Thymus (tissue), 14 donors: Measurements from ENCODE around the gene DGCR2. TPM values are rescaled to one million over a fixed set of nuclear protein-coding genes. Genes with fewer than 3 reads are reported as not detected.

Experiments
- DNase-seq, 9 donors: peaks; one replicate each; pipeline ENCODE4 v3.0.0-alpha.2; 2013; ENCODE audit warnings: low spot score in 9 of 9, low read depth in 6 of 9, missing footprints in 1 of 9
- H3K27ac ChIP-seq, 2 donors: one replicate each; pipeline ENCODE4 v1.5.1; 2013; ENCODE audit warnings: control low read depth in 1 of 2, low read depth in 1 of 2, low read length in 1 of 2, mild to moderate bottlenecking in 1 of 2, moderate library complexity in 1 of 2
- H3K27me3 ChIP-seq, 2 donors: one replicate each; pipeline ENCODE4 v1.5.1; 2013; ENCODE audit warnings: low read length in 1 of 2; ENCODE audit not compliant: control insufficient read depth in 2 of 2, insufficient read depth in 1 of 2
- H3K36me3 ChIP-seq, 2 donors: one replicate each; pipeline ENCODE4 v1.5.1; 2013; ENCODE audit warnings: low read length in 1 of 2, mild to moderate bottlenecking in 1 of 2, moderate library complexity in 1 of 2; ENCODE audit not compliant: control insufficient read depth in 2 of 2, insufficient read depth in 2 of 2
- H3K4me1 ChIP-seq, 2 donors: one replicate each; pipeline ENCODE4 v1.5.1; 2013; ENCODE audit warnings: low read length in 2 of 2; ENCODE audit not compliant: control insufficient read depth in 2 of 2, insufficient read depth in 2 of 2
- H3K4me3 ChIP-seq, 2 donors: one replicate each; pipeline ENCODE4 v1.5.1; 2013; ENCODE audit warnings: low read length in 2 of 2, control low read depth in 1 of 2, mild to moderate bottlenecking in 1 of 2
- H3K9me3 ChIP-seq, 2 donors: one replicate each; pipeline ENCODE4 v1.5.1; 2013; ENCODE audit warnings: low read length in 1 of 2, mild to moderate bottlenecking in 1 of 2; ENCODE audit not compliant: control insufficient read depth in 2 of 2, insufficient read depth in 1 of 2
- WGBS: extraction: QIAGEN DNeasy Blood & Tissue Kit; methylation state at CpG from one replicate; pipeline ENCODE4 v1.1.7; 2013; 5-methylcytosine and 5-hydroxymethylcytosine counted together
- long read RNA-seq, 10 donors: transcript quantifications; one replicate each; lab custom pipeline, GENCODE V29; 2026
- polyA plus RNA-seq: library from polyadenylated mRNA; stranded (reverse); fragments of 200-250 nt; gene quantifications from one replicate; pipeline ENCODE4 v1.2.3, GENCODE V29; 2013
- total RNA-seq: library from RNA; stranded (reverse); fragments of 120-200 nt; gene quantifications from one replicate; pipeline ENCODE4 v1.2.4, GENCODE V29; 2013
- donor health status: healthy.

Gene DGCR2
- total RNA-seq (17.8 TPM), polyA plus RNA-seq (24.1 TPM)
- long read RNA-seq, donor 1: 0 reads
- long read RNA-seq, donor 2, full-length matches to known transcripts: 9 of 15 reads
- long read RNA-seq, donor 2, partial matches to known transcripts: 0 of 15 reads
- long read RNA-seq, donor 2, other reads (novel, unspliced or antisense): 6 of 15 reads
- long read RNA-seq, donor 3, full-length matches to known transcripts: 4 of 4 reads
- long read RNA-seq, donor 3, partial matches to known transcripts: 0 of 4 reads
- long read RNA-seq, donor 3, other reads (novel, unspliced or antisense): 0 of 4 reads
- long read RNA-seq, donor 4, full-length matches to known transcripts: 3 of 3 reads
- long read RNA-seq, donor 4, partial matches to known transcripts: 0 of 3 reads
- long read RNA-seq, donor 4, other reads (novel, unspliced or antisense): 0 of 3 reads
- long read RNA-seq, donor 5, full-length matches to known transcripts: 3 of 3 reads
- long read RNA-seq, donor 5, partial matches to known transcripts: 0 of 3 reads
- long read RNA-seq, donor 5, other reads (novel, unspliced or antisense): 0 of 3 reads
- long read RNA-seq, donor 6, full-length matches to known transcripts: 1 of 1 reads
- long read RNA-seq, donor 6, partial matches to known transcripts: 0 of 1 reads
- long read RNA-seq, donor 6, other reads (novel, unspliced or antisense): 0 of 1 reads
- long read RNA-seq, donor 7: 0 reads
- long read RNA-seq, donor 8: 0 reads
- long read RNA-seq, donor 9, full-length matches to known transcripts: 6 of 6 reads
- long read RNA-seq, donor 9, partial matches to known transcripts: 0 of 6 reads
- long read RNA-seq, donor 9, other reads (novel, unspliced or antisense): 0 of 6 reads
- long read RNA-seq, donor 10, full-length matches to known transcripts: 2 of 2 reads
- long read RNA-seq, donor 10, partial matches to known transcripts: 0 of 2 reads
- long read RNA-seq, donor 10, other reads (novel, unspliced or antisense): 0 of 2 reads

GRCh38 chr22:19122143-19122751 lies at the start of gene DGCR2:
DGCR2 (minus strand) TSS chr22:19122412; CDS start chr22:19122206, 206 bp downstream.
- Histone ChIP-seq H3K4me3 (peak within 1 kb of the TSS; percentile 78 to 79), H3K27me3 (peaks cover 0 to 16% of the 10 kb centered on the region in 2 donors), H3K36me3 (peaks cover 3 to 9% of the 10 kb centered on the region in 2 donors), H3K4me1 (peaks cover 22 to 44% of the 10 kb centered on the region in 2 donors), H3K9me3 (no peaks in the 10 kb centered on the region), H3K27ac (peak within 1 kb of the TSS; percentile 81 to 97)
- DNase-seq: peak; percentile 82 to 98 (median 96)
- WGBS: under 1% methylated on average over 67 of the region's 67 CpGs

- WGBS: 62% methylated on average over 7 of the region's 7 CpGs
- DNase-seq: no peak
- Histone ChIP-seq H3K9me3 (peaks cover 0 to 4% of the 10 kb centered on the region in 2 donors), H3K4me1 (peaks cover 9 to 23% of the 10 kb centered on the region in 2 donors), H3K36me3 (no peaks in the 10 kb centered on the region), H3K27ac (no peak overlapping the region), H3K4me3 (no peak overlapping the region), H3K27me3 (peaks cover 35 to 51% of the 10 kb centered on the region in 2 donors)
These were observed 47.7 kb upstream of the DGCR2 start for GRCh38 chr22:19169947-19170318.

GRCh38 chr22:19169002-19169946 lies 47.1 kb upstream of the DGCR2 start:
- Histone ChIP-seq H3K27me3 (peaks cover 35 to 51% of the 10 kb centered on the region in 2 donors), H3K36me3 (no peaks in the 10 kb centered on the region), H3K9me3 (peaks cover 0 to 4% of the 10 kb centered on the region in 2 donors), H3K4me3 (no peak overlapping the region), H3K4me1 (peaks cover 9 to 23% of the 10 kb centered on the region in 2 donors), H3K27ac (no peak overlapping the region)
- WGBS: 9% methylated on average over 58 of the region's 58 CpGs
- no peak for DNase-seq

DNA sequence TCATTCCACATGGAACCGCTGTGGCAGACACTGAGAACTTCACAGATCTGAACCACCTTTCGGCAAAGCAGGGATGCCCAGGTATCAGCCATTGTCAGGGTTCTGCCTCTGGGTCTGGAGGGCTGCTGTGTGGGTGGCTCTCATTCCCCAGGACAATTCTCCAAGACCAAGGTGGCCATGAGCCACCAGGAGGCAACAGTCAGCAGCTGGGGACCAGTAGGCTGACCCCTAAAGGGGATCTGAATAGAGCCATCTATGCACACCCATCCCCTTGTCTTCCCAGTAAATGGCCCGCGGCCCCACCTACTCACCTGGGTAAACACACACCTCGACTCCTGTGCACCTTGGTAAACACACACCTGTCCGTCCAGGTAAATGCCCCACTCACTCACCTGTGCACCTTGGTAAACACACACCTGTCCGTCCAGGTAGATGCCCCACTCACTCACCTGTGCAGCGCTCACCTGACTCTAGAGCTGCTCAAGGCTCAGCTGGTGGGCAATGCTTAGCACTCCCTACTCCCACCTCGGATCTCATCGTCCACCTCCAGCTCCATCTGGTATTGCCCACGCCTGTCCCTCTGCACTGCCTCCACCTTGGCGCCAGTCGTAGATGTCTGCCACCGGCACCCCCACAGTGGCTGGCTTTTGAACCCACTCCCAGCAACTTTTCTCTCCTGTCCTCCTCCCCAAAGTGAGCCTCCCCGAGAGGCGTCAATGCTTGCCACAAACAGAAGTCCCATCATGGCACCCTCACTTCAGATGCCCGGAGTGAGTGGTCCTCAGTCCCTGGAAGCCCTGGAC lies 46.1 kb upstream of the DGCR2 start:
- H3K27ac ChIP-seq: no peak overlapping the region
- 75% methylated on average over 17 of the region's 17 CpGs for WGBS
- DNase-seq: no peak
- no peaks in the 10 kb centered on the region for H3K36me3 ChIP-seq
- H3K4me3 ChIP-seq: no peak overlapping the region
- H3K27me3 ChIP-seq: peaks cover 35 to 51% of the 10 kb centered on the region in 2 donors
- H3K4me1 ChIP-seq: peaks cover 9 to 21% of the 10 kb centered on the region in 2 donors
- peaks cover 0 to 4% of the 10 kb centered on the region in 2 donors for H3K9me3 ChIP-seq

DNA sequence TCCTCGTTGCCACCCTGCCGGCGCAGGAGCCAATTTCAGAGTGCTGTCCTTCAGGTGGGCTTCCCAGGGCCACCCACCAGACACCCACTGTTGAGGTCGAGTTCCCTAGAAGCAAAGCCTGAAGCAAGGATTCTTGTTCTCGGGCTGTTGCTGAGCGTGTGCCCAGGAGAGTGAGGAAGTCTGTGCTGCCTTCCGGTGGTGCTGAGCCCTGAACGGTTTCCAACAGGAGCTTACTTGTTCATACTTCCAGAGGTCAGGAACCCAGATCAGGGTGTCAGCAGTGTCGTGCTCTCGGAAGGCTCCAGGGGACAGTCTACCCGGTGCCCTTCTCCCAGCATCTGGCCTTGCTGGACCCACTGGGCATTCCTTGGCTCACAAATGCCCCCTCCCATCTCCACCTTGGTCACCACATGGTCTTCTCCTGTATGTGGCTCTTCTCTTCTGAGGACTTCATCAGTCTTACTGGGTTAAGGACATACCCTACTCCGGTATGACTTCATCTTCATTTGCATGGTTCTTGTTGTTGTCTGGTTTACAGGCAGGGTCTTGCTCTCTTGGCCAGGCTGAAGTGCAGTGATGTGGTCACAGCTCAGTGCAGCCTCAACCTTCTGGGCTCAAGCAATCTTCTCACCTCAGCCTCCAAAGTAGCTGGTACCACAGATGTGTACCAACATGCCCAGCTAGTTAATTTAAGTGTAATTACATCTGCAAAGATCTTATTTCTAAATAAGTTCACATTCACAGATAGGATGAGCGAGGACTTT lies 45.1 kb upstream of the DGCR2 start:
- 85% methylated on average over 13 of the region's 13 CpGs for WGBS
- Histone ChIP-seq H3K9me3 (peaks cover 0 to 4% of the 10 kb centered on the region in 2 donors), H3K36me3 (no peaks in the 10 kb centered on the region), H3K4me1 (peaks cover 3 to 11% of the 10 kb centered on the region in 2 donors), H3K27me3 (peaks cover 35 to 55% of the 10 kb centered on the region in 2 donors), H3K27ac (no peak overlapping the region), H3K4me3 (no peak overlapping the region)
- DNase-seq: no peak

GRCh38 chr22:19166421-19166820 lies 44.2 kb upstream of the DGCR2 start:
- no peak overlapping the region for H3K27ac ChIP-seq
- H3K4me3 ChIP-seq: no peak overlapping the region
- H3K36me3 ChIP-seq: no peaks in the 10 kb centered on the region
- H3K9me3 ChIP-seq: peaks cover 0 to 4% of the 10 kb centered on the region in 2 donors
- WGBS: 88% methylated on average over 8 of the region's 8 CpGs
- no peak for DNase-seq
- peaks cover 35 to 60% of the 10 kb centered on the region in 2 donors for H3K27me3 ChIP-seq
- H3K4me1 ChIP-seq: peaks cover 0 to 7% of the 10 kb centered on the region in 2 donors

- no peaks in the 10 kb centered on the region for H3K36me3 ChIP-seq
- no peak for DNase-seq
- no peak overlapping the region for H3K4me3 ChIP-seq
- WGBS: 99% methylated on average over 6 of the region's 6 CpGs
- H3K9me3 ChIP-seq: no peaks in the 10 kb centered on the region
- H3K27ac ChIP-seq: no peak overlapping the region
- H3K27me3 ChIP-seq: peaks cover 20 to 42% of the 10 kb centered on the region in 2 donors
- H3K4me1 ChIP-seq: no peaks in the 10 kb centered on the region
These were observed 42.2 kb upstream of the DGCR2 start for GRCh38 chr22:19164425-19164824.
